Loucy (cell line): Measurements from ENCODE around the gene SLC35B1.

Source experiments
- H2AFZ ChIP-seq: fragments of 200-600 bp; sonication (generic); 2 replicates; pipeline ENCODE4 v1.6.0; 2016; ENCODE audit warnings: antibody characterized with exemption, mild to moderate bottlenecking, low read length, moderate library complexity
- H3F3A ChIP-seq: fragments of 200-600 bp; 2 replicates; pipeline ENCODE4 v1.6.0; 2016; ENCODE audit warnings: antibody characterized with exemption, low read depth, mild to moderate bottlenecking
- H3K27me3 ChIP-seq: fragments of 200-600 bp; sonication (generic); 2 replicates; pipeline ENCODE4 v1.6.1; 2014; ENCODE audit warnings: low read length, mild to moderate bottlenecking; ENCODE audit not compliant: insufficient read depth, poor library complexity, severe bottlenecking
- H3K36me3 ChIP-seq: fragments of 200-600 bp; sonication (generic); 2 replicates; pipeline ENCODE4 v1.6.1; 2016; ENCODE audit warnings: low read length; ENCODE audit not compliant: insufficient read depth
- H3K4me1 ChIP-seq: fragments of 200-600 bp; sonication (generic); 2 replicates; pipeline ENCODE4 v1.5.1; 2014; ENCODE audit warnings: low read length, mild to moderate bottlenecking; ENCODE audit not compliant: insufficient read depth, poor library complexity, severe bottlenecking
- H3K4me2 ChIP-seq: fragments of 200-600 bp; sonication (generic); 2 replicates; pipeline ENCODE4 v1.6.0; 2014; ENCODE audit warnings: antibody characterized with exemption, low read length, low read depth, mild to moderate bottlenecking; ENCODE audit not compliant: poor library complexity, severe bottlenecking
- H3K4me3 ChIP-seq: fragments of 200-600 bp; sonication (generic); 2 replicates; pipeline ENCODE4 v1.5.1; 2014; ENCODE audit warnings: low read length, mild to moderate bottlenecking, mixed read lengths; ENCODE audit not compliant: poor library complexity, severe bottlenecking
- H3K79me2 ChIP-seq: fragments of 200-600 bp; sonication (generic); 2 replicates; pipeline ENCODE4 v1.6.1; 2014; ENCODE audit warnings: low read length; ENCODE audit not compliant: insufficient read depth
- H3K9ac ChIP-seq: fragments of 200-600 bp; sonication (generic); 2 replicates; pipeline ENCODE4 v1.6.0; 2014; ENCODE audit warnings: mild to moderate bottlenecking, low read depth, low read length, moderate library complexity; ENCODE audit not compliant: poor library complexity, severe bottlenecking
- H3K9me2 ChIP-seq: fragments of 200-600 bp; sonication (generic); replicated peaks from 2 replicates; pipeline ENCODE4 v1.6.1; 2016; ENCODE audit warnings: low read depth, low read length, mixed read lengths
- H3K9me3 ChIP-seq: fragments of 200-600 bp; sonication (generic); 2 replicates; pipeline ENCODE4 v1.6.1; 2014; ENCODE audit warnings: mild to moderate bottlenecking, antibody characterized with exemption, low read length, low read depth; ENCODE audit not compliant: insufficient read depth
- H4K20me1 ChIP-seq: fragments of 200-600 bp; sonication (generic); 2 replicates; pipeline ENCODE4 v1.6.0; 2014; ENCODE audit warnings: antibody characterized with exemption, low read length, mild to moderate bottlenecking; ENCODE audit not compliant: insufficient read depth, poor library complexity, severe bottlenecking
- EZH2phosphoT487 ChIP-seq: fragments of 200-600 bp; IDR thresholded peaks from 2 replicates; pipeline ENCODE4 v1.6.1; 2018; ENCODE audit warnings: antibody characterized with exemption, mild to moderate bottlenecking, moderate library complexity, borderline replicate concordance
- TF ChIP-seq, protein P1 (sequence below): fragments of 200-600 bp; sonication (generic); conservative IDR thresholded peaks from 2 replicates; pipeline ENCODE4 v1.5.1; 2014; ENCODE audit warnings: mild to moderate bottlenecking, antibody characterized with exemption, low read length

The SLC35B1 gene

GRCh38 chr17:49664706-49665211 lies 43.0 kb downstream of the SLC35B1 start:
- H4K20me1 ChIP-seq: peaks cover 22% of the 10 kb centered on the region
- no peaks in the 10 kb centered on the region for H3K27me3 ChIP-seq
- no peaks in the 10 kb centered on the region for H3K9me3 ChIP-seq
- H3K79me2 ChIP-seq: peaks cover 84% of the 10 kb centered on the region
- no peaks in the 10 kb centered on the region for H3F3A ChIP-seq
- peak overlapping the region; percentile 31 for H3K4me2 ChIP-seq
- TF ChIP-seq EZH2phosphoT487: no peak
- TF ChIP-seq, protein P1, sequence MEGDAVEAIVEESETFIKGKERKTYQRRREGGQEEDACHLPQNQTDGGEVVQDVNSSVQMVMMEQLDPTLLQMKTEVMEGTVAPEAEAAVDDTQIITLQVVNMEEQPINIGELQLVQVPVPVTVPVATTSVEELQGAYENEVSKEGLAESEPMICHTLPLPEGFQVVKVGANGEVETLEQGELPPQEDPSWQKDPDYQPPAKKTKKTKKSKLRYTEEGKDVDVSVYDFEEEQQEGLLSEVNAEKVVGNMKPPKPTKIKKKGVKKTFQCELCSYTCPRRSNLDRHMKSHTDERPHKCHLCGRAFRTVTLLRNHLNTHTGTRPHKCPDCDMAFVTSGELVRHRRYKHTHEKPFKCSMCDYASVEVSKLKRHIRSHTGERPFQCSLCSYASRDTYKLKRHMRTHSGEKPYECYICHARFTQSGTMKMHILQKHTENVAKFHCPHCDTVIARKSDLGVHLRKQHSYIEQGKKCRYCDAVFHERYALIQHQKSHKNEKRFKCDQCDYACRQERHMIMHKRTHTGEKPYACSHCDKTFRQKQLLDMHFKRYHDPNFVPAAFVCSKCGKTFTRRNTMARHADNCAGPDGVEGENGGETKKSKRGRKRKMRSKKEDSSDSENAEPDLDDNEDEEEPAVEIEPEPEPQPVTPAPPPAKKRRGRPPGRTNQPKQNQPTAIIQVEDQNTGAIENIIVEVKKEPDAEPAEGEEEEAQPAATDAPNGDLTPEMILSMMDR: no peak
- H3K9ac ChIP-seq: no peak overlapping the region
- H3K4me3 ChIP-seq: no peak overlapping the region
- H3K36me3 ChIP-seq: peaks cover 13% of the 10 kb centered on the region; the same call in 1 of the 2 replicates
- H3K4me1 ChIP-seq: peaks cover 7% of the 10 kb centered on the region
- no peak overlapping the region for H2AFZ ChIP-seq
- no peaks in the 10 kb centered on the region for H3K9me2 ChIP-seq

DNA sequence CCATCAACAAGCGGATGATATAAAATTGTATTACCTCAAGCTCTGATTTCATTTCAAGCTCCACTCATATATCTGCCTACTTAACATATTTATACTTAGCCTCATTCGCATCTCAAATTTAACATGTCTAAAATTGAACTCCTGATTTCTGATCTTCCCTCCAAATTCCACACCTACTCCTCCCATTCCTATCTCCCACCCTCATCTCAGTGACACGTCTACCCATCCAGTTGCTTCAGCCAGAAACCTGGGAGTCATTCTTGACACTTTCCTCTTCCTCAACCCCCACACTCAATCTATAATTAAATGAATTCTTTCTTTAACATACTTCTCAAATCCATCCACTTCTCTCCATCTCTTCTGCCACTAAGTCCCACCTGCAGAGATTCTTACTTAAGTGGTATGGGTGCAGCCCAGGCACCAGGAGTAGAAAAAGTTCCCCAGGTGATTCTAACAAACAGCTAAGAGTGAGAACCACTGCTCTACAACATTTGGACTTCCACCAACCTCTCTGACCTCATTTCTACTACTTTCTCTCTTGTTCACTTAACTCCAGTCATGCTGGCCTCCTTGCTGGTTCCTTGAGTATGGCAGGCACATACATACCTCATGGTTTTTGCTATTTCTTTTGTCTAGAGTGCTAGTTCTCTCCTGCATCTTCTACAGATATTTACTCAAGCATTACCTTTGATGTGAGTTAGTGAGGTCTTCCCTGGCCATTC lies 47.9 kb downstream of the SLC35B1 start:
- TF ChIP-seq EZH2phosphoT487: no peak
- TF ChIP-seq, protein P1: no peak
- Histone ChIP-seq H3K9ac (no peak overlapping the region), H4K20me1 (peaks cover 21% of the 10 kb centered on the region), H3K27me3 (no peaks in the 10 kb centered on the region), H3K9me2 (no peaks in the 10 kb centered on the region), H3K36me3 (peaks cover 5% of the 10 kb centered on the region; the same call in 1 of the 2 replicates), H2AFZ (no peak overlapping the region), H3K79me2 (peaks cover 95% of the 10 kb centered on the region), H3K4me3 (no peak overlapping the region), H3K4me2 (no peak overlapping the region), H3K4me1 (peaks cover 13% of the 10 kb centered on the region), H3F3A (peaks cover 6% of the 10 kb centered on the region; the same call in 1 of the 2 replicates), H3K9me3 (no peaks in the 10 kb centered on the region)

DNA sequence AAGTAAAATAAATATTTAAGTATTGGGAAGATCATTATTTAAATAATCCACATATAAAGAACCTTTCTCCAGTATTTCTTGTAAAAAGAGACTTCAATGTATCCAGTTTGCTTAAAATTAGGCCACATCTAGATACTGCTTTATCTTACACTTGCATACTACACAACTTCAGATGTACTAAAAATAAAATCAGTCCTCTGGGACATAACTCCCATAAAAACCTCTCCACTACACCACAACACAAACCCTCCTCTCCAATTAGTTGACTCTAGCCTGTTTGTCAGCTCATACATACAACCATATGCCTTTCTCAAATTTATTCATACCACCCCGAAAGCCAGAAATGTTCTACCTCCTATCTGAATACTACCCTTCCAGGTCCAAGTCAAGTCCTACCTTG lies 51.5 kb downstream of the SLC35B1 start:
- Histone ChIP-seq H3K9me3 (no peaks in the 10 kb centered on the region), H3K4me3 (no peak overlapping the region), H4K20me1 (peaks cover 37% of the 10 kb centered on the region), H3K9me2 (no peaks in the 10 kb centered on the region), H3K27me3 (no peaks in the 10 kb centered on the region), H3K9ac (no peak overlapping the region), H3K79me2 (peaks cover 96% of the 10 kb centered on the region), H3F3A (peaks cover 6% of the 10 kb centered on the region; the same call in 1 of the 2 replicates), H3K36me3 (no peaks in the 10 kb centered on the region), H3K4me1 (peaks cover 18% of the 10 kb centered on the region), H2AFZ (no peak overlapping the region), H3K4me2 (peak overlapping the region; percentile 39)
- TF ChIP-seq, protein P1: no peak
- TF ChIP-seq EZH2phosphoT487: no peak
